Activated CD4-positive, alpha-beta T cell treated with anti-CD3 and anti-CD28 coated beads, Interleukin-2, amount 10 ng/mL, durations not matched to agents 7 days and 5 days (primary cell): ENCODE measurements around the gene CNN3. TPM values are rescaled to one million over a fixed set of nuclear protein-coding genes. Genes with fewer than 3 reads are reported as not detected.

ENCODE experiments used
- CTCF ChIA-PET: fragments of 350-600 bp; sonication (Branson Sonifier 250); formaldehyde crosslinking; loops from one replicate; lab custom pipeline; 2021; ENCODE audit warnings: antibody characterized with exemption; lab: Charles Lee
- POLR2A ChIA-PET: fragments of 350-600 bp; sonication (Branson Sonifier 250); formaldehyde crosslinking; loops from one replicate; lab custom pipeline; 2021; ENCODE audit warnings: antibody characterized with exemption; lab: Charles Lee
- DNase-seq: peaks from one replicate; pipeline ENCODE4 v3.0.0-alpha.2; 2020
- H3K27ac Mint-ChIP-seq: one replicate; pipeline ENCODE4 v1.8.0; 2021; ENCODE audit warnings: mild to moderate bottlenecking, moderate library complexity, mixed read lengths
- H3K27me3 Mint-ChIP-seq: one replicate; pipeline ENCODE4 v1.8.0; 2021; ENCODE audit warnings: mixed read lengths
- H3K36me3 Mint-ChIP-seq: one replicate; pipeline ENCODE4 v1.8.0; 2021; ENCODE audit warnings: low read depth, mixed read lengths
- H3K4me1 Mint-ChIP-seq: one replicate; pipeline ENCODE4 v1.8.0; 2021; ENCODE audit warnings: mixed read lengths
- H3K4me3 Mint-ChIP-seq: one replicate; pipeline ENCODE4 v1.8.0; 2021; ENCODE audit warnings: mild to moderate bottlenecking, moderate library complexity, mixed read lengths
- H3K9me3 Mint-ChIP-seq: one replicate; pipeline ENCODE4 v1.8.0; 2021; ENCODE audit warnings: mixed read lengths
- total RNA-seq, 2 experiments: library from RNA; stranded (reverse); gene quantifications; one replicate each; pipeline ENCODE4 v1.2.3, GENCODE V29; 2021

The CNN3 gene
- total RNA-seq, 2 experiments from 2014 or later = 0.92 to 1.2 TPM

DNA sequence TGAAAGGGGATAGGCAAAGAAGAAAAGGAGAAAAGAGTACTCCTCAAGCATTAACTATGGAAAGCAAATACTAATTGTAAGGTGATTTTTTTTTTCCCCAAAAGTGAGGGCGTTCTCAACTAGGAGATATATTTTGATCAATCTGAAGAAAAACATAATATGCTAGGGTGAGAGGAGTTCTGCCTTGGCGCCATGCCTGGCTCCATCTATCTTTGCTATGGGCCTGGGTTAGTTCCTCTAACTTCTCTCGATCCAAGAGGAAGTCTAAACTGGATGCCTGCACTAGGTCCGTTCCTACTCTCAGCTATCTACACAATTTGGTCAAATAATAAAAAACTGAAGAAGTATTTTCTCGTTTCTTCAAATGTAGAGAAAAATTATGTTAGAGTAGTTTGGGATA, 20.5 kb downstream of the CNN3 start:
- Mint-ChIP-seq H3K4me3 (no peak overlapping the region), H3K36me3 (no peaks in the 10 kb centered on the region), H3K9me3 (no peaks in the 10 kb centered on the region), H3K27me3 (peaks cover 9% of the 10 kb centered on the region), H3K27ac (no peak overlapping the region), H3K4me1 (no peaks in the 10 kb centered on the region)
- POLR2A ChIA-PET = no interaction called here
- CTCF ChIA-PET = no interaction called here
- DNase-seq = no peak

- no peak overlapping the region for H3K27ac Mint-ChIP-seq
- no peaks in the 10 kb centered on the region for H3K4me1 Mint-ChIP-seq
- H3K27me3 Mint-ChIP-seq = peaks cover 7% of the 10 kb centered on the region
- no peak overlapping the region for H3K4me3 Mint-ChIP-seq
- DNase-seq = no peak
- H3K36me3 Mint-ChIP-seq = no peaks in the 10 kb centered on the region
- ChIA-PET POLR2A (no interaction called here), CTCF (no interaction called here)
- no peaks in the 10 kb centered on the region for H3K9me3 Mint-ChIP-seq
Observed at GRCh38 chr1:94905207-94905606, 21.7 kb downstream of the CNN3 start.

GRCh38 chr1:94903280-94904009, 23.5 kb downstream of the CNN3 start:
- no peak for DNase-seq
- H3K27ac Mint-ChIP-seq = no peak overlapping the region
- no peaks in the 10 kb centered on the region for H3K9me3 Mint-ChIP-seq
- peaks cover 2% of the 10 kb centered on the region for H3K27me3 Mint-ChIP-seq
- H3K4me3 Mint-ChIP-seq = no peak overlapping the region
- H3K36me3 Mint-ChIP-seq = no peaks in the 10 kb centered on the region
- no peaks in the 10 kb centered on the region for H3K4me1 Mint-ChIP-seq
- POLR2A ChIA-PET = no interaction called here
- CTCF ChIA-PET = interaction anchor here (0.5 kb wide), 1 partner anchor 11 kb away, joined by 4 read pairs; no protein-coding TSS in a partner anchor

GRCh38 chr1:94901841-94902240, 25.1 kb downstream of the CNN3 start:
- no peaks in the 10 kb centered on the region for H3K36me3 Mint-ChIP-seq
- no peak overlapping the region for H3K27ac Mint-ChIP-seq
- H3K27me3 Mint-ChIP-seq = peaks cover 2% of the 10 kb centered on the region
- no peak overlapping the region for H3K4me3 Mint-ChIP-seq
- CTCF ChIA-PET = no interaction called here
- POLR2A ChIA-PET = no interaction called here
- H3K4me1 Mint-ChIP-seq = no peaks in the 10 kb centered on the region
- H3K9me3 Mint-ChIP-seq = no peaks in the 10 kb centered on the region
- DNase-seq = no peak

DNA sequence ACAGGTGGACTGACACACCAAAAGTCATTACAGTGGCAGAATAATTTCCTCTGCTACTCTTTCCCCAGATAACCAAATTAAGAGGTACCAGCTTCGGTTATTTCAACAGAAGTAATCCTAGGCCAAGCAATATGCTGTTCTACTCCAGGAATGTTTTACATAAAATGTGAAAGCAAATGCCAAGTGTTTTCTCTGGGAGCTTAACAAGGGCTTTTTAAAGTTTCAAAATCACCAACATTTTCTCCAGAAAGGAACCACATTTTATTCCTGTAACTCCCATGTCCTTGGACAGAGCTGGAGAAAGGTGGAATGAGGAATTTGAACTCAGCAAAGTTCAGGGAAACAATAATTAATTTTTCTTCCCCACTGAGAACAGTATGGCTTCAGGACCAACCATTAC, 27.2 kb downstream of the CNN3 start:
- Mint-ChIP-seq H3K9me3 (no peaks in the 10 kb centered on the region), H3K27ac (no peak overlapping the region), H3K27me3 (peaks cover 5% of the 10 kb centered on the region), H3K4me3 (no peak overlapping the region), H3K36me3 (no peaks in the 10 kb centered on the region), H3K4me1 (no peaks in the 10 kb centered on the region)
- ChIA-PET POLR2A (no interaction called here), CTCF (no interaction called here)
- DNase-seq = no peak

GRCh38 chr1:94898491-94899385, 28.2 kb downstream of the CNN3 start:
- peaks cover 8% of the 10 kb centered on the region for H3K27me3 Mint-ChIP-seq
- ChIA-PET POLR2A (no interaction called here), CTCF (no interaction called here)
- H3K27ac Mint-ChIP-seq = no peak overlapping the region
- H3K9me3 Mint-ChIP-seq = no peaks in the 10 kb centered on the region
- no peak overlapping the region for H3K4me3 Mint-ChIP-seq
- no peaks in the 10 kb centered on the region for H3K4me1 Mint-ChIP-seq
- H3K36me3 Mint-ChIP-seq = no peaks in the 10 kb centered on the region
- no peak for DNase-seq

- Mint-ChIP-seq H3K4me3 (no peak overlapping the region), H3K9me3 (no peaks in the 10 kb centered on the region), H3K27me3 (peaks cover 6% of the 10 kb centered on the region), H3K4me1 (no peaks in the 10 kb centered on the region), H3K36me3 (no peaks in the 10 kb centered on the region), H3K27ac (no peak overlapping the region)
- CTCF ChIA-PET = no interaction called here
- no peak for DNase-seq
- POLR2A ChIA-PET = no interaction called here
Observed at GRCh38 chr1:94895518-94895917, 31.4 kb downstream of the CNN3 start.

DNA sequence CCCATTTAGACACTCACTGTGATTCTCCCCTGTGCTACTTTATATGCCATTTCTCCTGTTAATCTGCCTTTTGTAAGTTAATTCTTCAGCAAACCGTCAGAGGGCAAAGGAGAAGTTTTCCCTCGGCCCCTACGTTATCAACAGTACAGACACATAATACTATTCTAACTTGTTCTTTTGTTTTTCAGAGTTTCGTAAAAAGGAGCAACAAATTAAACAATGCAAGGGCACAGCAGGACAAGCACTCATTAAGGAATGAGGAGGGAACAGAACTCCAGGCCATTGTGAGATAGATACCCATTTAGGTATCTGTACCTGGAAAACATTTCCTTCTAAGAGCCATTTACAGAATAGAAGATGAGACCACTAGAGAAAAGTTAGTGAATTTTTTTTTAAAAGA, 32.3 kb downstream of the CNN3 start:
- Mint-ChIP-seq H3K4me1 (no peaks in the 10 kb centered on the region), H3K27me3 (peaks cover 6% of the 10 kb centered on the region), H3K27ac (no peak overlapping the region), H3K4me3 (no peak overlapping the region), H3K36me3 (no peaks in the 10 kb centered on the region), H3K9me3 (no peaks in the 10 kb centered on the region)
- POLR2A ChIA-PET = no interaction called here
- CTCF ChIA-PET = no interaction called here
- no peak for DNase-seq

DNA sequence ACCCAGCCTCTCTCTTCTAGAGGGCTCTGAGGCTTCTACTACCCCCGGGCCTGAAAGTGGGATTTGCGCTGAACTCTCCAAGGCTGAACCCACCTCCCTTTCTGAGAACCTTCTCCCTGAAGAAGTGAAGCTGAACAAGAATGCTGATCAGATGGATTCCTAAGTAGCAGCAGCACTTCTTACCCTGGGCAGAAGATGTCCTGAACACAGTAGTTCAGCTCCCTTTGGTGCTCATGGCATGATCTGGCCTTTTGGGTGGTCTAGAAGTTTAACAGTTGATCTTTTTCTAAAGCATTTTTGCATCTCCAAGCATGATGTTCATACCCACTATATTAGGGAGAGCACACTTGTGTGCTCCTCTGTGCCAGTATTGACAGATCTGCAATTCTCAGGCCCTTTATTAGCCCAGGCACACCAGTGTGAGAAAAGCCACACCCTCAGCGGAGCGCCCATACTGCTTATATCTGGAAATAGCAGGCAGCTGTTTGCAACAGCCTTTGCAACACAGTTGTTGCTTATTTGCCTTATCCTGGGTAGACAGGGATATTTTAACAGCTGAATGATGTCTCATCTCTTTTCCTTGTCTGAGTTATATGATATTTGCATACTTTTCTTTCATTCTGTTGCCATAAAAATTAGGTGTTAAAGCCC, 34.2 kb downstream of the CNN3 start:
- Mint-ChIP-seq H3K4me3 (no peak overlapping the region), H3K9me3 (no peaks in the 10 kb centered on the region), H3K4me1 (no peaks in the 10 kb centered on the region), H3K36me3 (no peaks in the 10 kb centered on the region), H3K27me3 (peaks cover 6% of the 10 kb centered on the region), H3K27ac (no peak overlapping the region)
- DNase-seq = no peak
- ChIA-PET CTCF (no interaction called here), POLR2A (no interaction called here)

DNA sequence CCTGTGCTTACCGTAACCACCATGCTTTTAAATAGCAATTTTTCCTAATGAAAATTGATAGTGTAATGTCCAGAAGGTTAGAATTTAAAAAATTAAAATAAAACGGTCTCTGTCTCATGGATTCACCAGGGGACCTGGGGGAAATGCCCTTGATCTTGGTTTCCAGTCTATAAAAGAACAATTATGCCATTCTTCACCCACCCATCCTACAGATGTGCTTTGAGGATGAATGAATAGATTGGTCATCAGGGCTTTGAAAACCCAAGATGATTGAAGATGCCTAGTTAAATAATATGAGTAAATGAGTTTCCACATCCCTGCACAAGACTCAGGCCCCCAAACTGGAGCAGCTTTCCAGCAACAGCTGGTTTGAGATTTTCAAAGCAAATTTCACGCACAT, 38.7 kb downstream of the CNN3 start:
- peaks cover 13% of the 10 kb centered on the region for H3K4me1 Mint-ChIP-seq
- peaks cover 3% of the 10 kb centered on the region for H3K27me3 Mint-ChIP-seq
- DNase-seq = no peak
- no peaks in the 10 kb centered on the region for H3K9me3 Mint-ChIP-seq
- H3K4me3 Mint-ChIP-seq = no peak overlapping the region
- POLR2A ChIA-PET = no interaction called here
- CTCF ChIA-PET = no interaction called here
- H3K36me3 Mint-ChIP-seq = no peaks in the 10 kb centered on the region
- H3K27ac Mint-ChIP-seq = no peak overlapping the region

DNA sequence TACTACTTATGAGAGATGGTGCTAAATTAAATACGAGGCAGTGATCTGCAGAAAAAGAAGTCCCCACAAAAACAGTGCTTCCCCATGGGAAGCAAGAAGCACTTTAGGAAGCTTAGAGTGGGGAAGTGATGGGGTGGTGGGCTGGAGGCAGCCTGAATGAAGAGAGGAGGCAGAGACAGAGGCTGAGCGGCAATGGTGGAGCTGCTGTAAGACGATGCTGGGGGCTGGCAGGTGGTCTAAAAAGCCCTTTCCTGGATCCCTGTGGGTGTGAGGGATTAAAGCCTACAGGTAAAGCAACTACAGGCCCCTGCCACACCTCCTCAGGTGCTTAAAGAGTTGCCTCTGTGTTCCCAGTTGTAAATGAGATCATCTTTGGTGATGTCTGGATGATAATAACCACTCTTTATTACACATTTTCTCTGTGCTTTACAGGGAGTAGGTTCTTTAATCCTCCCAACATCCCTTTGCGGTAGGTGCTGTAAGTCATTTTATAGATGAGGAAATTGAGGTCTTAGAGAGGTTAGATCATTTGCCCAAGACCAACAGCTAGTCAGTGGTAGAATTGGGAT, 39.2 kb downstream of the CNN3 start:
- Mint-ChIP-seq H3K27ac (no peak overlapping the region), H3K4me1 (peaks cover 15% of the 10 kb centered on the region), H3K36me3 (no peaks in the 10 kb centered on the region), H3K9me3 (no peaks in the 10 kb centered on the region), H3K27me3 (peaks cover 3% of the 10 kb centered on the region), H3K4me3 (no peak overlapping the region)
- DNase-seq = no peak
- ChIA-PET POLR2A (no interaction called here), CTCF (no interaction called here)

- no peaks in the 10 kb centered on the region for H3K36me3 Mint-ChIP-seq
- H3K27ac Mint-ChIP-seq = no peak overlapping the region
- peaks cover 15% of the 10 kb centered on the region for H3K4me1 Mint-ChIP-seq
- no peak overlapping the region for H3K4me3 Mint-ChIP-seq
- no peak for DNase-seq
- H3K9me3 Mint-ChIP-seq = no peaks in the 10 kb centered on the region
- peaks cover 3% of the 10 kb centered on the region for H3K27me3 Mint-ChIP-seq
- ChIA-PET POLR2A (no interaction called here), CTCF (no interaction called here)
Observed at GRCh38 chr1:94887106-94887505, 39.8 kb downstream of the CNN3 start.

DNA sequence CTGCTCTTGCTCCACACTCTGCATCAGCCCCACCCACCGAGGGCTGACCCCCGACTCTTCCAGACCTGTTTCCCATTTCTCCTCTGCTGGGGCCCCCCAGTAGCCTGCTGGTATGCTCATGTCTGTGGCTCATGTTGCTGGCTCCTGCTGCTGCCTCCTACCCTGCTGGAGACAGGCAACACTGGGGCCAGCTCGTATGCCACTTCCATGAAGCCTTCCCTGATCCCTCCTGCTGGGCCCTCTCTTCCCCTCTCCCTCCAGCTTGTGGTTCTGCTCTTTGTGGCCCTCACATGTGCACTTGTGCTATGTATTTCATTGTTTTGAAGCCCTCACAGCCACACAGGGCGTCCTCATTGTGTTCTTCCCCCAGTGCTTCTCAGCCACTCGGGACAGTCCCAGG, 40.5 kb downstream of the CNN3 start:
- DNase-seq = no peak
- CTCF ChIA-PET = interaction anchor here (0.6 kb wide), 1 partner anchor 155 kb away, joined by 4 read pairs; no protein-coding TSS in a partner anchor
- Mint-ChIP-seq H3K27me3 (peaks cover 3% of the 10 kb centered on the region), H3K4me3 (no peak overlapping the region), H3K36me3 (no peaks in the 10 kb centered on the region), H3K27ac (no peak overlapping the region), H3K4me1 (peaks cover 15% of the 10 kb centered on the region), H3K9me3 (no peaks in the 10 kb centered on the region)
- POLR2A ChIA-PET = no interaction called here
